CD4-positive, CD25-positive, alpha-beta regulatory T cell (primary cell): ENCODE measurements around the gene TK1. TPM values are rescaled to one million over a fixed set of nuclear protein-coding genes. Genes with fewer than 3 reads are reported as not detected.

ENCODE experiments used
- ATAC-seq, 2 donors: fragments of 150-1000 bp; cut with Tn5 transposase; one replicate each; pipeline ENCODE4 v1.10.0; 2021; ENCODE audit warnings: low read depth in 2 of 2, moderate number of reproducible peaks in 2 of 2, moderate library complexity in 1 of 2
- DNase-seq, 3 donors: peaks; one replicate each; pipeline versions ENCODE4 v3.0.0 to v3.0.0-alpha.2; 2012 to 2022; ENCODE audit warnings: mixed read lengths in 1 of 3
- H3K27ac ChIP-seq: one replicate; pipeline ENCODE4 v1.7.0; 2013; ENCODE audit warnings: mild to moderate bottlenecking, low read length; ENCODE audit not compliant: insufficient read depth, poor library complexity, severe bottlenecking
- H3K27me3 ChIP-seq: one replicate; pipeline ENCODE4 v1.7.0; 2013; ENCODE audit warnings: low read length; ENCODE audit not compliant: control insufficient read depth, insufficient read depth
- H3K36me3 ChIP-seq: one replicate; pipeline ENCODE4 v1.7.0; 2013; ENCODE audit warnings: mild to moderate bottlenecking, low read length, moderate library complexity; ENCODE audit not compliant: control insufficient read depth, insufficient read depth
- H3K4me1 ChIP-seq: 2 replicates; pipeline ENCODE4 v1.7.0; 2013; ENCODE audit warnings: mild to moderate bottlenecking, low read length; ENCODE audit not compliant: insufficient read depth, control insufficient read depth, poor library complexity, severe bottlenecking
- H3K4me3 ChIP-seq: one replicate; pipeline ENCODE4 v1.7.0; 2013; ENCODE audit warnings: low read depth, mild to moderate bottlenecking, low read length, moderate library complexity
- H3K9me3 ChIP-seq, 2 experiments: 1 replicate in 1 of 2; 2 replicates in 1 of 2; pipeline ENCODE4 v1.7.0; 2013; ENCODE audit warnings: low read length in 2 of 2, mild to moderate bottlenecking in 1 of 2, moderate library complexity in 1 of 2; ENCODE audit not compliant: control insufficient read depth in 2 of 2
- H3K27ac Mint-ChIP-seq, 3 donors: one replicate each; pipeline ENCODE4 v1.8.0; 2020 to 2022; ENCODE audit warnings: mild to moderate bottlenecking in 3 of 3, mixed read lengths in 3 of 3, moderate library complexity in 2 of 3
- H3K27me3 Mint-ChIP-seq: one replicate; pipeline ENCODE4 v1.8.0; 2022; ENCODE audit warnings: mild to moderate bottlenecking, mixed read lengths
- H3K36me3 Mint-ChIP-seq: one replicate; pipeline ENCODE4 v1.8.0; 2020; ENCODE audit warnings: mixed read lengths
- H3K4me1 Mint-ChIP-seq, 4 donors: one replicate each; pipeline ENCODE4 v1.8.0; 2020 to 2022; ENCODE audit warnings: mixed read lengths in 4 of 4, mild to moderate bottlenecking in 1 of 4
- H3K4me3 Mint-ChIP-seq, 4 donors: one replicate each; pipeline ENCODE4 v1.8.0; 2020 to 2022; ENCODE audit warnings: mild to moderate bottlenecking in 4 of 4, mixed read lengths in 4 of 4, moderate library complexity in 3 of 4
- H3K9me3 Mint-ChIP-seq, 7 donors: one replicate each; pipeline ENCODE4 v1.8.0; 2020 to 2022; ENCODE audit warnings: mixed read lengths in 7 of 7, mild to moderate bottlenecking in 3 of 7, moderate library complexity in 2 of 7
- polyA plus RNA-seq, 4 donors: library from polyadenylated mRNA; unstranded; fragments of 300-500 nt; fragmentation: Illumina TruSeq; gene quantifications; one replicate each; pipeline ENCODE4 v1.2.3, GENCODE V29; 2021
- total RNA-seq: library from RNA; stranded (reverse); gene quantifications from one replicate; pipeline ENCODE4 v1.2.3, GENCODE V29; 2022

TK1 gene
- total and polyA plus RNA-seq, 5 donors from 2014 or later: 3.2 to 33.8 (median 12.8) TPM

GRCh38 chr17:78180508-78180907 is 6.3 kb downstream of the TK1 start:
- no peaks in the 10 kb centered on the region for H3K36me3 Mint-ChIP-seq
- H3K36me3 ChIP-seq: no peaks in the 10 kb centered on the region
- peak overlapping the region; percentile 33 for H3K4me3 ChIP-seq
- ATAC-seq: no peak
- no peaks in the 10 kb centered on the region for H3K27me3 Mint-ChIP-seq
- H3K9me3 ChIP-seq: no peaks in the 10 kb centered on the region
- H3K27me3 ChIP-seq: no peaks in the 10 kb centered on the region
- no peak overlapping the region for H3K27ac ChIP-seq
- H3K27ac Mint-ChIP-seq: peak overlapping the region; percentile 23 to 56 (median 44)
- H3K9me3 Mint-ChIP-seq: no peaks in the 10 kb centered on the region
- peaks cover 5 to 31% (median 15%) of the 10 kb centered on the region in 4 donors for H3K4me1 Mint-ChIP-seq
- DNase-seq: no peak
- peaks cover 12% of the 10 kb centered on the region for H3K4me1 ChIP-seq
- peak overlapping the region in 1 of 4 donors; percentile 39 for H3K4me3 Mint-ChIP-seq

GRCh38 chr17:78180083-78180482 is 6.8 kb downstream of the TK1 start:
- H3K27ac Mint-ChIP-seq: peak overlapping the region in 1 of 3 donors; percentile 44
- peak overlapping the region in 2 of 4 donors; percentile 39 to 76 for H3K4me3 Mint-ChIP-seq
- Histone ChIP-seq H3K4me1 (peaks cover 12% of the 10 kb centered on the region), H3K27ac (no peak overlapping the region), H3K27me3 (no peaks in the 10 kb centered on the region), H3K36me3 (no peaks in the 10 kb centered on the region), H3K9me3 (no peaks in the 10 kb centered on the region), H3K4me3 (peak overlapping the region; percentile 33)
- H3K4me1 Mint-ChIP-seq: peaks cover 5 to 27% (median 13%) of the 10 kb centered on the region in 4 donors
- DNase-seq (no peak), ATAC-seq (peak in 1 of 2 donors; percentile 10)
- no peaks in the 10 kb centered on the region for H3K9me3 Mint-ChIP-seq
- H3K27me3 Mint-ChIP-seq: no peaks in the 10 kb centered on the region
- H3K36me3 Mint-ChIP-seq: no peaks in the 10 kb centered on the region

- no peaks in the 10 kb centered on the region for H3K27me3 ChIP-seq
- no peaks in the 10 kb centered on the region for H3K36me3 ChIP-seq
- ATAC-seq (no peak), DNase-seq (no peak)
- H3K4me3 ChIP-seq: no peak overlapping the region
- H3K27me3 Mint-ChIP-seq: no peaks in the 10 kb centered on the region
- H3K9me3 Mint-ChIP-seq: no peaks in the 10 kb centered on the region
- H3K9me3 ChIP-seq: no peaks in the 10 kb centered on the region
- H3K4me3 Mint-ChIP-seq: no peak overlapping the region
- H3K36me3 Mint-ChIP-seq: no peaks in the 10 kb centered on the region
- H3K4me1 ChIP-seq: peaks cover 13% of the 10 kb centered on the region
- no peak overlapping the region for H3K27ac Mint-ChIP-seq
- H3K27ac ChIP-seq: no peak overlapping the region
- peaks cover 5 to 27% (median 13%) of the 10 kb centered on the region in 4 donors for H3K4me1 Mint-ChIP-seq
Observed at GRCh38 chr17:78179372-78179771, 7.5 kb downstream of the TK1 start.

GRCh38 chr17:78176548-78177025 is 10.3 kb downstream of the TK1 start:
- DNase-seq (peak; percentile 65 to 82 (median 75)), ATAC-seq (peak; percentile 75 to 77)
- no peaks in the 10 kb centered on the region for H3K9me3 ChIP-seq
- H3K27me3 ChIP-seq: no peaks in the 10 kb centered on the region
- H3K4me1 Mint-ChIP-seq: peaks cover 11 to 52% (median 36%) of the 10 kb centered on the region in 4 donors
- peaks cover 0 to 2% (median 0%) of the 10 kb centered on the region in 7 donors for H3K9me3 Mint-ChIP-seq
- H3K4me3 ChIP-seq: no peak overlapping the region
- peaks cover 3% of the 10 kb centered on the region for H3K36me3 ChIP-seq
- peak overlapping the region in 1 of 4 donors; percentile 18 for H3K4me3 Mint-ChIP-seq
- no peaks in the 10 kb centered on the region for H3K27me3 Mint-ChIP-seq
- peaks cover 40% of the 10 kb centered on the region for H3K4me1 ChIP-seq
- peaks cover 12% of the 10 kb centered on the region for H3K36me3 Mint-ChIP-seq
- H3K27ac ChIP-seq: no peak overlapping the region
- H3K27ac Mint-ChIP-seq: no peak overlapping the region

GRCh38 chr17:78175643-78175981 is 11.2 kb downstream of the TK1 start:
- Histone ChIP-seq H3K27ac (no peak overlapping the region), H3K4me1 (peaks cover 43% of the 10 kb centered on the region), H3K27me3 (no peaks in the 10 kb centered on the region), H3K9me3 (no peaks in the 10 kb centered on the region), H3K36me3 (peaks cover 3% of the 10 kb centered on the region), H3K4me3 (no peak overlapping the region)
- Mint-ChIP-seq H3K36me3 (peaks cover 15% of the 10 kb centered on the region), H3K4me1 (peaks cover 11 to 59% (median 36%) of the 10 kb centered on the region in 4 donors), H3K27me3 (no peaks in the 10 kb centered on the region), H3K9me3 (peaks cover 0 to 2% (median 0%) of the 10 kb centered on the region in 7 donors), H3K27ac (no peak overlapping the region), H3K4me3 (no peak overlapping the region)
- no peak for ATAC-seq
- no peak for DNase-seq

GRCh38 chr17:78174870-78175642 is 11.8 kb downstream of the TK1 start:
- no peak for ATAC-seq
- Mint-ChIP-seq H3K36me3 (peaks cover 15% of the 10 kb centered on the region), H3K4me1 (peaks cover 6 to 59% (median 31%) of the 10 kb centered on the region in 4 donors), H3K27ac (no peak overlapping the region), H3K27me3 (no peaks in the 10 kb centered on the region), H3K4me3 (no peak overlapping the region), H3K9me3 (peaks cover 0 to 2% (median 0%) of the 10 kb centered on the region in 7 donors)
- H3K27ac ChIP-seq: no peak overlapping the region
- no peak for DNase-seq
- no peaks in the 10 kb centered on the region for H3K27me3 ChIP-seq
- peaks cover 3% of the 10 kb centered on the region for H3K36me3 ChIP-seq
- H3K4me1 ChIP-seq: peaks cover 46% of the 10 kb centered on the region
- H3K9me3 ChIP-seq: no peaks in the 10 kb centered on the region
- no peak overlapping the region for H3K4me3 ChIP-seq

GRCh38 chr17:78174346-78174869 is 12.4 kb downstream of the TK1 start:
- H3K27ac ChIP-seq: peak overlapping the region; percentile 23
- DNase-seq (no peak), ATAC-seq (no peak)
- Mint-ChIP-seq H3K27me3 (no peaks in the 10 kb centered on the region), H3K4me1 (peaks cover 6 to 65% (median 32%) of the 10 kb centered on the region in 4 donors), H3K4me3 (no peak overlapping the region), H3K36me3 (peaks cover 15% of the 10 kb centered on the region), H3K27ac (peak overlapping the region in 1 of 3 donors; percentile 96), H3K9me3 (peaks cover 0 to 2% (median 0%) of the 10 kb centered on the region in 7 donors)
- no peak overlapping the region for H3K4me3 ChIP-seq
- H3K27me3 ChIP-seq: no peaks in the 10 kb centered on the region
- no peaks in the 10 kb centered on the region for H3K9me3 ChIP-seq
- peaks cover 53% of the 10 kb centered on the region for H3K4me1 ChIP-seq
- peaks cover 3% of the 10 kb centered on the region for H3K36me3 ChIP-seq
